T follicular helper cell (primary cell): ENCODE results near the gene PKD2L2.
"Not testable (repeated sequence)": the region's sequence is repeated elsewhere in the genome, so short reads cannot be mapped to it uniquely, and the experiment has no call there.

Experiments
- DNase-seq: peaks from one replicate; pipeline ENCODE4 v3.0.0-alpha.2; 2020; ENCODE audit warnings: low read depth

The PKD2L2 gene

DNA sequence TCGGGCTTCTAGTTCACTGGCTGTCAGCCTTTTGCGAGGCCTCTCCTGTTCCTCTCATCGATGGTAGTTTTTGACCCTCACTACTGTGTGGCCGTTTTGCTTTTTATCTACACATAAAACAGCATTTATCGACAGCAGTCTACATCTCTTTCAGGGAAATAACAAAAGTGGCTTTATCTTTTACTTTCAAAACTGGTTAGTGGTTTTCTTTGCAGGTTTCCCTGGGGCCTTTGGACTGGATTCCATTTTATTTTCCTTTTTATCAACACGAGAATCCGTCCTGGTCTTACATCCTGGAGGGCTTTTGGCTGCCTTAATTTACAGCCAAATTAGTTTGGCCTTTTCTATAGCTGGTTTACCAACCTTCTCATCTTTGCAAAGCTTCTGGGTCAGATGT, 793 bp upstream of the PKD2L2 start:
- no peak for DNase-seq

DNA sequence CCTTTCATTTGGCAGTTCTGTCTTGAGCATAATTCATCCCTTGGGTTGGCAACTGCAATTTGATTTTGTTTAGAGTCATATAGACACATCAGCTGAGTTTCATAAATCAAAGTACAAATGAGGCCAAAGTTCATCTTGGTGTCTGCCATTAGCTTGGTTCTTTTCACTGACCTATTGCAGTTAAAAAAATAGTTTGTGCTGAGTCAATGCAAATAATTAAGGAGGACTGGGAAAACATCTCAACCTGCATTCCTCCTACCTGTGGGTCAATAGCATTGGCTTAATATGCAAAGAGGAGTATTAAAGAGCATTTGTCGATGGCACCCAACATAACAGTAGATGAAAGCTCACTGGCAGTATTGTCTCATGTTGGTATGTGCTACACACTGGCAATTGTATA, 1.6 kb downstream of the PKD2L2 start:
- no peak for DNase-seq

DNA sequence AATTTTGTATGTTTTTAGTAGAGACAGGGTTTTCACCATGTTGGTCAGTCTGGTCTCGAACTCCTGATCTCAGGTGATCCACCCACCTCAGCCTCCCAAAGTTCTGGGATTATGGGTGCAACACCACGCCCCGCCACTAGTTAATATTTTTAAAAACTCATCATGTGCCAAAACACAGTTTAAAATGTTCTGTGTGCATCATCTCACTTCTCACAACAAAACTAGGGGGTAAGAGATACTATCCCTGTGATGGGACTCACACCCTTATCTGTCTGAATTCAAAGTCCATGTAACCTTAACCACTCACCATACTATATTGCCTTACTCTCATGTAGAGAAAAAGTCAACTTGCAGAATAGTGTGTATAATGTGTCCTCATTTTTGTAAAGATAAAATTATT, 2.6 kb downstream of the PKD2L2 start:
- DNase-seq, result no peak

DNA sequence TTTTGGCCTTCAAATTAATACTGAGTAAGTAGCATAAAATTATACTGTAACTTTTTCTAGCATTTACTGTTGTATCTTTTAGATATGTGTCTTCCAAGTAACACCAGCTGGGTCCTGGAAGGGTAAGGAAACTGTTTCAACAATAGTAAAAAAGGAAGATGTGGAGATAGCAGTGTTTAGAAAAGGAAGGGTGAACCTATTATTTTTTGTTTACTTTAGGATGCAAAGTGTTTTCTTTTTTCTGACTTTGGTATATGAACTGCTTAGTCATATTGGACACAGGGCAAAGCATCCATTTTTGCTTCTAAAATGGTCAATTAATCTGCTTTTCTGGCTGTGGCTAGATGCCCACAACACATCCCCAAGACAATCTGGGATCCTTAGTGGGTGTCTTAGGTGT, 5.3 kb downstream of the PKD2L2 start:
- DNase-seq, result no peak

DNA sequence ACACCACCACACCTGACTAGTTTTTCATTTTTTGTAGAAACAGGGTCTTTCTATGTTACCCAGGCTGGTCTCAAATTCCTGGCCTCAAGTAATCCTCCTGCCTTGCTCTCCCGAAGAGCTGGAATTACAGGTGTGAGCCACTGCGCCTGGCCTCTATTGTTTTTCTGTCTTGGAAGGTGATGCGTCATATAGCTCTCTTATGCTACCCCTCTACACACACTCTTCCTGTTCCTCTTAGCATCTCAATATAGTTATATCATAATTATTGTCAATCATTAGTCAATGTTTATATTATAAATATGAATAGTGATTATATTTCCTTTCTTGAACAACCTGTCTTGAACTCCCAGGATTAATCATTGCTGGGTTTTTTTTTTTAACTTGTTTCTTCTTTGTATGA, 7.3 kb downstream of the PKD2L2 start:
- DNase-seq, result no peak

DNA sequence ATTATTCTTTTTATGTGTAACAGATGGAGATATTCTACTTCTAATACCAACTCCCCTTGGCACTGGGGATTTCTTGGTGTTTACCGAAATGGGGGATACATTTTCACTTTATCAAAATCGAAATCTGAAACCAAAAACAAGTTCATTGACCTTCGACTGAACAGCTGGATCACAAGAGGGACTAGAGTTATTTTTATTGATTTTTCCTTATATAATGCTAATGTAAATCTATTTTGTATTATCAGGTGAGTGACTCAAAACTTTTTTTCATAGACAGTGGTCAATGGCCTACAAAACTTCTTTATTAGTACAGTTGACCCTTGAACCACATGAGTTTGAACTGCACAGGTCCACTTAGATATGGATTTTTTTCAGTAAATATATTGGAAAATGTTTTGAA, 10.2 kb downstream of the PKD2L2 start:
- no peak for DNase-seq

DNA sequence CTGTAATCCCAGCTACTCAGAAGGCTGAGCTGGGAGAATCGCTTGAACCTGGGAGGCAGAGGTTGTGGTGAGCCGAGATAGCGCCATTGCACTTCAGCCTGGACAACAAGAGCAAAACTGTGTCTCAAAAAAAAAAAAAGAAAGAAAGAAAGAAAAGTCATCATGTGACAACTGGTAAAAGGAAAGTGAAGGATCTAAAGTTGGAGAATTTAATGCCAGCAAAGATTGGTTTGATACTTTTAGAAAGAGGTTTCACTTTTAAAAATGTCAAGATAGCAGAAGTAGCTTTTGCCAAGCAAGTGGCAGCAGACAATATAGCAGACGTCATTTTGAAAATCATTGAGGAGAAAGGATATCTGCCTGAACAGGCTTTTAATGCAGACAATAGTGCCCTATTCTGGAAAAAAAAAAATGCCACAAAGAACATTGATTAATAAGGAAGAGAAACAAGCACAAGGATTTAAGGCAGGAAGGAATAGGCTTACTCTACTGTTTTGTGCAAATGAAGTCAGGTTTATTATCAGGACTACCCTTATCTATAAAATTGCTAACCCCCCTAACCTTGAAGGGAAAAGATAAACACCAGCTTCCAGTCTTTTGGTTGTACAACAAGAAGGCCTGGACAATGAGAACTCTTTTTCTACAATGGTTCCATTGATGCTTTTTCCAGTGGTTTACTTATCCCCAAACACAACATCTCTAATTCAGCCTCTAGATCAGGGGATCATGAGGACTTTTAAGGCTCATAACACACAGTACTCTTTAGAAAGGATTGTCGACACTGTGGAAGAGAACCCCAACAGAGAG, 12.0 kb downstream of the PKD2L2 start:
- no peak for DNase-seq

DNA sequence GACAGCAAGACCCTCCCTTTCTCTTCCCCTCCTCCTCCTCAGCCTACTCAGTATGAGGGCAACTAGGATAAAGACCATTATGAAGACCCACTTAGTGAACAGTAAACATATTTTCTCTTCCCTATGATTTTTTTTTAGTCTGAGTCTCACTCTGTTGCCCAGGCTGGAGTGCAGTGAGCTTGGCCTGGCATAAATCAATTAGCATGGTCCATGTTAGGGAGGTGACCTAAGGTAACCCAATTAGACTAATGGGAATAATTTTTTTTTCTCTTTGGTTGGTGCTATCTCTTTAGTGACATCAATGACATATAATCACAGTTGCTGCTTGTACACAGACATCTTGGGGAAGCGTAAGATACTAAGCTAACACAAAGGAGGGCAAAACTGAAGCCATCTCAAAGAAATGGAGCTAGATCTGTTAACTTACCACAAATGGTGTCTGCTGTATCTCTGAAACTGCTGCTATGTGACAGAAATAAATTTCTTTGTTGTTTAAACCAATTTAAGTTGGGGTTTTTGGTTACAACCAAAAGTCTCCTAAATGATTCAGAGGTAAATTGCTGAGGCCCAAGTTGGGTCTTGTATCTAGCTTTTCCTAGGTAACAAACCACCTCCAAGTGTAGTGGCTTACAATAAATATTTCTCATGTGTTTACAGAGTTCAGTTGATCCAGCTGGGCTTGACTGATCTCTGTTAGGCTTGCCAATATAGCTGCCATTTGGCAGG, 13.3 kb downstream of the PKD2L2 start:
- DNase-seq, result no peak

DNA sequence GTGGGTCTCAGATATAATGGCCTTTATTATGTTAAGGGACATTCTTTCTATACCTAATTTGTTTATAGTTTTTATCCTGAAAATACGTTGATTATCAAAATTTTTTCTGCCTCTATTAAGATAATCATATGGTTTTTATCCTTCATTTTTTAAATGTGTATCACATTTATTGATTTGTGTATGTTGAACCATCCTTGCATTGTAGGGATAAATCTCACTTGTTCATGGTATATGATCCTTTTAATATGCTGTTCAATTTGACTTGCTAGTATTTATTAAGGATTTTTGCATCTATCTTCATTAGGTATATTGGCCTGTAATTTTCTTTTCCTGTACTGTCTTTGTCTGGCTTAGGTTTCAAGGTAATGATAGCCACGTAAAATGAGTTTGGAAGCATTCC, 25.5 kb downstream of the PKD2L2 start:
- DNase-seq, result no peak

DNA sequence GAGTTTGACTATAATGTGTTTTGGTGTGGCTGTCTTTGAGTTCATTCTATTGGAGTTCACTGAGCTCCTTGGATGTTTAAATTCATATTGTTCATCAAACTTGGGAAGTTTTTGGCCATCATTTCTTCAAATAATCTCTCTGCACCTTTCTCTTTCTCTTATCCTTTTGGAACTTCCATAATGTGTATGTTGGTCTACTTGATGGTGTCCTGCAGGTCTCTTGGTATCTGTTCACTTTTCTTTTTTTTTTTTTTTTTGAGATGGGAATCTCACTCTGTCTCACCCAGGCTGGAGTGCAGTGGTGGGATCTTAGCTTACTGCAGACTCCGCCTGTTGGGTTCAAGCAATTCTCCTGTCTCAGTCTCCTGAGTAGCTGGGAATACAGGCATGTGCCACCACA, 27.7 kb downstream of the PKD2L2 start:
- no peak for DNase-seq

DNA sequence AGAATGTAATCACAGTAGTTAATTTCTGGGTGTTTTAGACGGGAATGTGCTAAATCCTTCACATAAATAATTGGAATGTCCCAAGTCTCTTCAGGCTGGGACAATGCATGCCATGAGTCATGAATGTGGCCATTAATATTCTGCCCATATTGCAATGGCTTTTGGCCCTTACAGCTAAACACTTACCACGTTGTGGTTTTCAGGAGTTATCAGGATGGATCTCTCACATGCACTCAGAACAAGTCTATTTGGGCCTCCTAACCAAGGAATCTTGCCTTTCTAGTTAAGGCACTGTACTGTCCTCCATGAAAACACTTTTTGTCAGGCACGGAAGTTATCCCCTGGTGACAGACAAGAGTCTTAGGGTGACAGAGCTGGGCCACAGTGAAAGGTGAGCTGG, 32.7 kb downstream of the PKD2L2 start:
- no peak for DNase-seq

DNA sequence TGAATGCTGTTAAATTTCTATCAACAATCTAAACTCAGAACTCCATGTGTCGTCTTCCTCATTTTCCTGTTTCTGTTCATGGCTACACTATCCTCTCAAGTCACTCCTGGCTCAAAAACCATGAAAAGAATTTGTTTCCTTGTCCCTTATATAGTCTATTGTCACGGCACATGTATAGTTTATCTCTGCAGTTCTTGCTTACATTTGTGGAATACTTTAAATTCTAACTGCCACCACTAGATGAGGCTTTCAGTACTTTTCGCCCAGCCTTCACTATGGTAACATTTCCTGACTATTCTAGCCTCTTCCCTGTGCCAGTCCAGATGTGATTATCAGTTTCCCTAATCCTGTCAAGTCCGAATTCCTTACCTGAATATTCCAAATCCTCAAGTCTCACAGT, 34.6 kb downstream of the PKD2L2 start:
- no peak for DNase-seq

DNA sequence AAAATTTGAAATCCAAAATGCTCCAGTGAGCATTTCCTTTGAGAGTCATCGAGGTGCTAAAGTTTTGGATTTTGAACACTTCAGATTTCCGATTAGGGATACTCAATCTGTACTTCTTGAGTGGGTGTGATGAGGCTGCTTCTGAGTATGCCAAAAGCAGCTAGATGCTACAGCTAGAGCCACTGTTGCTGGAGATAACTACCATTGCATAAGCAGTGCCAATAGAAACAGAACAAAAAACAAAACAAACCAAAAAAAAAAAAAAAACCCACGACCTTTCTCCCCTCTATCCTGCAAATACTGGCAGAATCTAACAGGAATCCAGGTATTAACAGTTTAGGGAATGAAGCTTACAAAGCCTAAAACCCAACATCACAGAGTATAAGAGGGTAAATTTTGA, 43.5 kb downstream of the PKD2L2 start:
- DNase-seq, result no peak

DNA sequence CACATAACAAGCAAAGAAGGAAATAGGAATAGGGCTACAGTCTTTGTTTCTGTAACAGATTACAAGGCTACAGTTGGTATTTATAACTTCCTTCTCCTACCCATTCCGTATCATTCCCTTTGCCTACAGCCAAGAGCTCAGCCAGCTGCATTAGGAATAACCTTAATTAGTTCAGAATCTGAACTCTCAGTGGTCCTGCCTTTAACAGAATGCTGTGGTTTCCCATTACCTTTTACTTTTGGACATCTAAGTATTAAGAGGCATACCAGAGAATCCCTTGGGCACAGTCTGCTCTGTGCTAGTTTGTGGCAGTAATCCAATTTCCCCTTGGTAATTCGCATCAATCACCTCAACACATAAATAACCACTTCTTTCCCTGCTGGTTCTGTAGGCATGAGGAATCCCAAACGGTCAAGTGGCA, 44.2 kb downstream of the PKD2L2 start:
- no peak for DNase-seq

DNA sequence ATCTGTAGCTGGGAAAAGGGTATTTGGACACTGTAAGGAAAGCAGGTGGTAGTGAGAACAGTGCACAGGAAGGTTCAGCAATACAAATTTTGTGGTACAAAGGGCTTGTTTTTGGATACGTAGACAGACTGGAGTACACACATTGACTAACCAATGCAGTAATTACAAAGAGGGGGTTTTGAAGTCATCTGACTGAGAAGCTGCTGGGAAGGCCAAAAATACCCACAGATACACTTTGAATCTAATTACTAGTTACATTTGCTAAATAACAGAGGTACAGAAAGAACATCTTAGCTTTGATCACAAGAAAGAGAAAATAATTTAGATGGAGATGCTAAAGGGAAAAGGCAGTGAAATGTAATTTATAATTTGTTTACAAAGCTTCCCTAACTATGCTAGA, 45.9 kb downstream of the PKD2L2 start:
- no peak for DNase-seq

DNA sequence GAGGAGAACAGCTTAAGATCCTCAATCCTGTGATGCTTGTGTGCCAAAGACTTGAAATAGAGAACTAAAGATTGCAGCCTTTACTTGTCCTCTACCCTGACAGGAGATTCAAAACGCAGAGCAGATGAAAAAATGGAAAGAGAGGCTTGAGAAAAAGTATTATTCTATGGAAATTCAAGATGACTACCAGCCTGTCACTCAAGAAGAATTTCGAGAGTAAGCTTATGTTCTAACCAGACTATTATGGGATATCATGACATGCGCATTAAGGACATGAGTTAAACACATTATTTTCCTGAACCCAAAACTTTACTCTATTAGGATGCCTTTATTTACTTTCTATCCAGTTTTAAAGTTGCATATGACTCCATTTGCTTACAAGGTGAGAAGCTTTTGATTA, 46.4 kb downstream of the PKD2L2 start:
- DNase-seq, result no peak

DNA sequence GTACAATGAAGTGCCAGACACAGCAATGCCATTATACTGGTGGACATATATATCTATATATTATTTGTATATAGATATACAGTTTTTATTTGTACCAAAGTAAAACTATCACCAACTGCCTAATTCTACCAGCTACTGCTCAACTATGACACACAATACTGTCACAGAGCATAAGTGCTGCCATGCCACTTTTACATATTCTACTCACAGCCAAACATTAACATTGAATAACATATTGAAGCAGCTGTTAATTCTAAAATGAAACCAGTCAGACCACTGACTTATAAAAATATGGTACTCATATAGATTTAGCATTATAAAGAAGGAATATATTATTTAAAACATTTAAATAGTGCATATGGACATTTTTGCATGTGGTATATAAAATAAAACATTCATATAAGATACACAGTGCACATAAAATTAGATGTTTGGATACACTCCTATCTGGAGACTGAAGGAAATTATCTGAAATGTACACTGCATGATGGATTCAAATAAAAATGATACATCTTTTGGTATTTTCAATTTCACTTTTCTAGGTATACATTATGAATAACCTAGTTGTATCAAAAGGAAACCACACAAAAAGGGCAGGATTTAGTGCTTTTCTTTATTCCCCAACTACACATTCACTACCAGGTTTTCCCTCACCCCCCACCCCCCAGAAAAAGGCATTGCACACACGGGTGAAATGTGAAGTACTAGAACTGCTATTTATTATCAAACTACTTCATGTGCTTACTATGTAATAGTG, 48.9 kb downstream of the PKD2L2 start:
- DNase-seq, result no peak

DNA sequence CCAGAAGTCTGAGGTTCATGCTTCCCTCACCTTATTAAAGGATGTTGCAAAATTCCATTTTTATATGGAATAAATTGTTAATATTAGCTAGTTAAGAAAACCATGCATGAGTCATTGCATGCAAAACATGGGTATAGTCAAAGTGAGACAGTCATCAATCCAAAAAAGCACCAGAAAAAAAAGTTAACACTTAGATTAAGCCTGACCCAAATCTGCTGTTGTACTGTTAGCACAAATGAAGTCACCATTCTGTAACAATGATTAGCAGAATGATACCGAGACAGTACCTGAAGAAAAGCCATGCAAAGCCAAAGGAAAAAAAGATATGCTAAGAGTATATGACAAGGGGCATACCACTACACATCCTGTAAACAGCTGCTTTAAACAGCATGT, 49.5 kb downstream of the PKD2L2 start:
- DNase-seq, result no peak

DNA sequence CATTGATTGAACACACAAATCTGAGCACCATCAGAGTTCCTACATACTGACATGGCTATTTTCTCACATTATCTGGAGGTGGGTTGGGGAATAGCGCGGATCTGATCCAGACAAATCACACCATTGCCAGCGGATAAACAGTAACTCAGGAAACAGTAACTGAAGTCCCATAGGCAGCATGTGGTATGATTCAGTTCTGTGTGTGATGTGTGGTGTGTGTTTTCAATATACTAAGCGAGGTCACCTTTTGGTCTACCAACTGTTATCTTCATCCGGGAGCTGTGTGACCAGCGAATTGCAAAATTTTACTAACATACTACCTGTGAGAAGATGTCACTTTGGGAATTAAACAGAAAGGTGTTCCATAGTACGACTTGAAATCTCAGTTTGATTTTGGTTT, 50.1 kb downstream of the PKD2L2 start:
- DNase-seq, result no peak

DNA sequence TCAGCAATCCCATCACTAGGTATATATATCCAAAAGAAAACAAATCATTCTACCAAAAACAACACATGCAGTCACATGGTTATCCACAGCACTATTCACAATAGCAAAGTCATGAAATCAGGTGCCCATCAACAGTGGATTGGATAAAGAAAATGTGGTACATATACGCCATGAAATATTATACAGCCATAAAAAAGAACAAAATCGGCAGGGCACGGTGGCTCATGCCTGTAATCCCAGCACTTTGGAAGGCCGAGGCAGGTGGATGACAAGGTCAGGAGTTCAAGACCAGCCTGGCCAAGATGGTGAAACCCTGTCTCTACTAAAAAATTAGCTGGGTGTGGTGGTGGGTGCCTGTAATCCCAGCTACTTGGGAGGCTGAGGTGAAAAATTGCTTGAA, 55.0 kb downstream of the PKD2L2 start:
- DNase-seq, result not testable (repeated sequence)

DNA sequence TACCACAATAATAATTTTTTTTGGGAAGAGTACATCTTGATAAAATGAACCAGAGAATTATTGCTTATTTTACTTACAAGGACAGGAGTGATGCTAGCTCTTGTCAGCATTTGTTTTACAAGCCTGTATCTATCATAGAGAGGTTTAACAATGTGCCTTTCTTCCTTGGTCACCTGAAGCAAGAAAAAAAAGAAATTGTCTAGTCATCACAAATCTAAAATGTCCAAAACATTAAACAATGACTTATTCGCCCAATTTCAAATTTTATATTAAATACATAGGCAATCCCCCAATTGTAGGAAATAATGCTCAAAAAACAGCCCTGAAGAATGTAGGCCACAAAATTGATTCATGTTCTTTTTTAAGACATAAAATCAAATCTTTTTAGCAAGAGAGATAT, 56.6 kb downstream of the PKD2L2 start:
- no peak for DNase-seq

DNA sequence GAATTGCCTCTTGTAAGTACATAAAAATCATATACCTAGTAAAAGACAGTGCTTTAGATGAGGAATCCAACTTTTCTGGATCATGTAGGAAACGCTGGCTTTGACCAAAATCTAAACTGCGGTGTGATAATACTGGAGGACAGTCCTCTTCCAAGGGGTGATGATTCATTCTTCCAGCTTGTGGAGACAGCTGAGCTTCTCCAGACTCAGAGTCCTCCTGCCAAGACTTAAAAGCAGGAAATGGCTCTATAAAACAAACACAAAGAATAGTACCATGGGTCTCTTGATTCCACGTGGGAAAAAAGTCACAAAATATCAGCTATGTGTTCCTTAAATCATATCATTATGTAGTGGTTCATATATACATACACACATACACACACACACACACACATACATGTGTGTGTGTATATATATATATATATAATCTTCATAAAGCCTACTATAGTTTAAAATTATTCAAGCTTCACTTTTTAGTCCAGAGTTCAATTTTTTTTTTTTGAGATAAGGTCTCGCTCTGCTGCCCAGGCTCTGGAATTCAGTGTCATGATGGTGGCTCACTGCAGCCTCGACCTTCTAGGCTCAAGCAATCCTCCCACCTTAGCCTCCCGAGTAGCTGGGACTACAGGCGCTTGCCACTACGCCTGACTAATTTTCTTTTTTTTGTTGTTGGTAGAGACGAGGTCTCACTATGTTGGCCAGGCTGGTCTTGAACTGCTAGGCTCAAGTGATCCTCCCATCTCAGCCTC, 65.0 kb downstream of the PKD2L2 start:
- DNase-seq, result no peak
